GM13976 (cell line): ENCODE results near the gene HPCAL4.

Experiments
- DNase-seq: peaks from one replicate; pipeline ENCODE4 v3.0.0; 2012; ENCODE audit warnings: low spot score
- CTCF ChIP-seq: IDR thresholded peaks from 2 replicates; pipeline ENCODE4 v1.5.1; 2012; ENCODE audit warnings: borderline replicate concordance, mild to moderate bottlenecking; ENCODE audit not compliant: insufficient read depth; ENCODE audit errors: extremely low read depth, missing control alignments, control extremely low read depth
- in situ Hi-C: fragments of 300-500 bp; cut with MboI; formaldehyde crosslinking; loops from one replicate; pipeline ENCODE4 v1.12.0; 2022; ENCODE audit warnings: low sequenced_read_pairs, mixed read lengths, inconsistent platforms; ENCODE audit not compliant: unreplicated experiment

HPCAL4 gene

GRCh38 chr1:39633422-39633821, 57.8 kb downstream of the HPCAL4 start:
- TF ChIP-seq CTCF = no peak
- in situ Hi-C loops = no loop called here
- DNase-seq = no peak

GRCh38 chr1:39632682-39633417, 58.4 kb downstream of the HPCAL4 start:
- in situ Hi-C loops = no loop called here
- no peak for TF ChIP-seq CTCF
- DNase-seq = no peak

- DNase-seq = no peak
- in situ Hi-C loops = no loop called here
- TF ChIP-seq CTCF = no peak
These were observed 58.9 kb downstream of the HPCAL4 start for GRCh38 chr1:39632323-39632681.

GRCh38 chr1:39631361-39632322, 59.6 kb downstream of the HPCAL4 start:
- DNase-seq = no peak
- in situ Hi-C loops = no loop called here
- no peak for TF ChIP-seq CTCF

GRCh38 chr1:39628807-39629350, 62.4 kb downstream of the HPCAL4 start:
- TF ChIP-seq CTCF = no peak
- in situ Hi-C loops = no loop called here
- DNase-seq = no peak
